GM23338 (cell line): ENCODE results near the gene ZNF230. TPM values are rescaled to one million over a fixed set of nuclear protein-coding genes. Genes with fewer than 3 reads are reported as not detected.

Experiments used
- ATAC-seq: fragments of 200-7000 bp; cut with Tn5 transposase; 3 replicates; pipeline ENCODE4 v1.9.1; 2020
- DNase-seq: peaks from one replicate; pipeline ENCODE4 v3.0.0-alpha.2; 2015; ENCODE audit warnings: low spot score
- H2AFZ ChIP-seq: fragments of 200-600 bp; sonication (generic); 2 replicates; pipeline ENCODE4 v1.8.0; 2016; ENCODE audit warnings: antibody characterized with exemption, mild to moderate bottlenecking, moderate library complexity
- H3F3A ChIP-seq: fragments of 200-600 bp; sonication (generic); replicated peaks from 2 replicates; pipeline ENCODE4 v1.8.0; 2017; ENCODE audit warnings: antibody characterized with exemption, mixed run types, low read depth
- H3K27ac ChIP-seq: fragments of 200-600 bp; sonication (generic); 2 replicates; pipeline ENCODE4 v1.6.1; 2016; ENCODE audit warnings: low read depth
- H3K27me3 ChIP-seq: fragments of 200-600 bp; sonication (generic); 2 replicates; pipeline ENCODE4 v1.8.0; 2016; ENCODE audit warnings: mild to moderate bottlenecking, mixed run types, moderate library complexity; ENCODE audit not compliant: insufficient read depth
- H3K36me3 ChIP-seq: fragments of 200-600 bp; sonication (generic); 2 replicates; pipeline ENCODE4 v1.8.0; 2016; ENCODE audit warnings: mild to moderate bottlenecking; ENCODE audit not compliant: insufficient read depth
- H3K4me1 ChIP-seq: fragments of 200-600 bp; sonication (generic); 2 replicates; pipeline ENCODE4 v1.8.0; 2016; ENCODE audit warnings: mild to moderate bottlenecking, moderate library complexity; ENCODE audit not compliant: insufficient read depth
- H3K4me2 ChIP-seq: fragments of 200-600 bp; sonication (generic); 2 replicates; pipeline ENCODE4 v1.7.1; 2017; ENCODE audit warnings: mixed run types
- H3K4me3 ChIP-seq: fragments of 200-600 bp; sonication (generic); 2 replicates; pipeline ENCODE4 v1.6.1; 2016; ENCODE audit warnings: mixed run types
- H3K79me2 ChIP-seq: fragments of 200-600 bp; sonication (generic); replicated peaks from 2 replicates; pipeline ENCODE4 v1.8.0; 2017; ENCODE audit warnings: mild to moderate bottlenecking; ENCODE audit not compliant: insufficient read depth
- H3K9me2 ChIP-seq: fragments of 200-600 bp; sonication (generic); 2 replicates; pipeline ENCODE4 v1.8.0; 2017; ENCODE audit not compliant: insufficient read depth
- H4K20me1 ChIP-seq: fragments of 200-600 bp; sonication (generic); replicated peaks from 2 replicates; pipeline ENCODE4 v1.8.0; 2017; ENCODE audit warnings: mild to moderate bottlenecking; ENCODE audit not compliant: insufficient read depth
- H3K27ac Mint-ChIP-seq: 2 replicates; pipeline ENCODE4 v1.8.0; 2020; ENCODE audit warnings: inconsistent platforms, mild to moderate bottlenecking, moderate library complexity, mixed read lengths
- H3K27me3 Mint-ChIP-seq: 3 replicates; pipeline ENCODE4 v1.8.0; 2022; ENCODE audit warnings: low read depth, mild to moderate bottlenecking, moderate library complexity, mixed read lengths, inconsistent platforms; ENCODE audit not compliant: insufficient read depth, poor library complexity
- H3K36me3 Mint-ChIP-seq: 3 replicates; pipeline ENCODE4 v1.8.0; 2021; ENCODE audit warnings: low read depth, mild to moderate bottlenecking, inconsistent platforms, moderate library complexity, mixed read lengths
- H3K4me1 Mint-ChIP-seq: 3 replicates; pipeline ENCODE4 v1.8.0; 2020; ENCODE audit warnings: mild to moderate bottlenecking, inconsistent platforms, mixed read lengths
- H3K4me3 Mint-ChIP-seq: 3 replicates; pipeline ENCODE4 v1.8.0; 2021; ENCODE audit warnings: moderate library complexity, mild to moderate bottlenecking, inconsistent platforms, mixed read lengths
- H3K9me3 Mint-ChIP-seq: 3 replicates; pipeline ENCODE4 v1.8.0; 2020; ENCODE audit warnings: moderate library complexity, mild to moderate bottlenecking, inconsistent platforms, mixed read lengths
- CREB1 ChIP-seq: fragments of 250-450 bp; sonication (Bioruptor Pico); IDR thresholded peaks from 2 replicates; pipeline ENCODE4 v1.5.0; 2020; ENCODE audit warnings: low read depth, mild to moderate bottlenecking, moderate library complexity
- CTCF ChIP-seq, 2 experiments: fragments of 200-600 bp in 1 of 2; sonication (generic) in 1 of 2; conservative IDR thresholded peaks; 2 replicates each; pipeline versions ENCODE4 v1.5.1 to v1.6.1; 2016 to 2017; ENCODE audit warnings: antibody characterized with exemption in 2 of 2, low read depth in 2 of 2, mild to moderate bottlenecking in 2 of 2, moderate library complexity in 1 of 2
- ETS1 ChIP-seq: IDR thresholded peaks from 2 replicates; pipeline ENCODE4 v1.6.1; 2016; ENCODE audit warnings: antibody characterized with exemption
- EZH2 ChIP-seq: fragments of 200-600 bp; sonication (generic); IDR thresholded peaks from one replicate; pipeline ENCODE4 v1.8.0; 2017; ENCODE audit warnings: antibody characterized with exemption, mild to moderate bottlenecking, low read depth; ENCODE audit not compliant: unreplicated experiment
- EZH2phosphoT487 ChIP-seq: fragments of 200-600 bp; sonication (generic); IDR thresholded peaks from one replicate; pipeline ENCODE4 v1.8.1; 2018; ENCODE audit warnings: antibody characterized with exemption; ENCODE audit not compliant: unreplicated experiment
- JUNB ChIP-seq: IDR thresholded peaks from one replicate; pipeline ENCODE4 v1.6.1; 2016; ENCODE audit warnings: antibody characterized with exemption; ENCODE audit not compliant: unreplicated experiment
- REST ChIP-seq: IDR thresholded peaks from one replicate; pipeline ENCODE4 v1.6.1; 2018; ENCODE audit warnings: antibody characterized with exemption; ENCODE audit not compliant: unreplicated experiment
- STAT1 ChIP-seq: IDR thresholded peaks from one replicate; pipeline ENCODE4 v1.6.1; 2016; ENCODE audit warnings: antibody characterized with exemption; ENCODE audit not compliant: unreplicated experiment
- ZNF114 ChIP-seq: fragments of 250-450 bp; sonication (Bioruptor Pico); IDR thresholded peaks from 2 replicates; pipeline ENCODE4 v1.5.0; 2020; ENCODE audit warnings: mild to moderate bottlenecking, moderate library complexity
- ZNF331 ChIP-seq: fragments of 250-450 bp; sonication (Bioruptor Pico); IDR thresholded peaks from 2 replicates; pipeline ENCODE4 v1.5.0; 2020; ENCODE audit warnings: low read depth, mild to moderate bottlenecking, moderate library complexity
- polyA plus RNA-seq: library from polyadenylated mRNA; unstranded; fragments of >200 nt; fragmentation: Nextera tagmentation; extraction: Ambion mirVana; gene quantifications from 2 replicates; pipeline ENCODE4 v1.2.1, GENCODE V29; 2016
- total RNA-seq: library from RNA; depleted of rRNA; stranded (reverse); fragments of >200 nt; shearing (Covaris generic); gene quantifications from 2 replicates; pipeline ENCODE4 v1.2.3, GENCODE V29; 2014

The ZNF230 gene
- total and polyA plus RNA-seq, 2 experiments from 2014 or later: 1.8 to 2.2 TPM

GRCh38 chr19:43997631-43998290, 5.0 kb upstream of the ZNF230 start:
- Histone ChIP-seq H2AFZ (no peak overlapping the region), H3K4me1 (no peaks in the 10 kb centered on the region), H3K27ac (no peak overlapping the region), H3K9me2 (0 out of 2 replicates have a peak, but pooled peaks cover 3% of the 10 kb centered on the region), H4K20me1 (no peaks in the 10 kb centered on the region), H3K36me3 (peaks cover 15% of the 10 kb centered on the region; the same call in 1 of the 2 replicates), H3K79me2 (no peaks in the 10 kb centered on the region), H3F3A (no peaks in the 10 kb centered on the region), H3K4me3 (no peak overlapping the region), H3K4me2 (no peak overlapping the region), H3K27me3 (no peaks in the 10 kb centered on the region)
- Mint-ChIP-seq H3K4me3 (no peak overlapping the region), H3K27me3 (peaks cover 9% of the 10 kb centered on the region), H3K36me3 (peaks cover 34% of the 10 kb centered on the region), H3K9me3 (no peaks in the 10 kb centered on the region), H3K4me1 (peaks cover 6% of the 10 kb centered on the region; the same call in 2 of the 3 replicates), H3K27ac (no peak overlapping the region)
- DNase-seq (peak; percentile 28), ATAC-seq (peak; percentile 14; the same call in 1 of the 3 replicates)
- no peak for TF ChIP-seq ETS1
- TF ChIP-seq EZH2: no peak
- no peak for TF ChIP-seq ZNF331
- no peak for TF ChIP-seq STAT1
- TF ChIP-seq EZH2phosphoT487: no peak
- no peak for TF ChIP-seq JUNB
- TF ChIP-seq CTCF (conservative IDR thresholded peaks at IDR 0.05; ENCODE audit: low read depth in 2 of 2): no peak

- peak; percentile 7; the same call in 2 of the 3 replicates for ATAC-seq
Observed at GRCh38 chr19:44002212-44002565, 568 bp upstream of the ZNF230 start.

More at GRCh38 chr19:44002212-44002565, 568 bp upstream of the ZNF230 start:
- Histone ChIP-seq H3F3A (no peaks in the 10 kb centered on the region), H3K4me1 (no peaks in the 10 kb centered on the region), H3K36me3 (no peaks in the 10 kb centered on the region), H2AFZ (peak overlapping the region; percentile 97; the same call in 1 of the 2 replicates), H3K9me2 (peaks cover 16% of the 10 kb centered on the region), H3K79me2 (0 out of 2 replicates have a peak, but pooled peaks cover 8% of the 10 kb centered on the region), H3K4me2 (peak overlapping the region; percentile 78), H4K20me1 (no peaks in the 10 kb centered on the region), H3K4me3 (peak overlapping the region; percentile 67), H3K27me3 (no peaks in the 10 kb centered on the region), H3K27ac (no peak overlapping the region)
- TF ChIP-seq REST (no peak), EZH2phosphoT487 (no peak), CREB1 (no peak), ZNF114 (no peak)
- Mint-ChIP-seq H3K27me3 (peaks cover 9% of the 10 kb centered on the region), H3K9me3 (peaks cover 2% of the 10 kb centered on the region), H3K36me3 (peaks cover 11% of the 10 kb centered on the region), H3K4me3 (peak overlapping the region; percentile 93), H3K4me1 (peaks cover 9% of the 10 kb centered on the region), H3K27ac (peak overlapping the region; percentile 43; the same call in 1 of the 2 replicates)
- DNase-seq: no peak
